ENCODE results near the gene AQP4. TPM values are rescaled to one million over a fixed set of nuclear protein-coding genes. Genes with fewer than 3 reads are reported as not detected.

The AQP4 gene
- total RNA-seq: under 1 TPM in 1 of 4 donors, not detected in 3; 0.23 TPM

- H3K4me1 ChIP-seq: peaks cover 0 to 12% (median 5%) of the 10 kb centered on the region in 3 donors
- H3K9me3 ChIP-seq: no peaks in the 10 kb centered on the region
- peaks cover 0 to 39% (median 0%) of the 10 kb centered on the region in 4 donors for H3K27me3 ChIP-seq
- H3K27ac ChIP-seq: no peak within 1 kb of the TSS
- TF ChIP-seq CTCF (IDR thresholded peaks at IDR 0.05): no peak
- TF ChIP-seq POLR2A (IDR thresholded peaks at IDR 0.05): no peak
- no peaks in the 10 kb centered on the region for H3K36me3 ChIP-seq
- no peak for DNase-seq
- intact Hi-C loops (cut with DNase I): no loop called here
- no peak within 1 kb of the TSS for H3K4me3 ChIP-seq
- WGBS, 2 donors: 57 to 67% methylated on average over 5 of the region's 5 CpGs
These were observed at the start of gene AQP4 for GRCh38 chr18:26865557-26865956. TSS of gene AQP4 (minus strand) at chr18:26865707. CDS start at chr18:26865689, 18 bp downstream.

GRCh38 chr18:26911840-26912239, 46.3 kb upstream of the AQP4 start:
- Histone ChIP-seq H3K9me3 (no peaks in the 10 kb centered on the region), H3K4me3 (no peak overlapping the region), H3K36me3 (no peaks in the 10 kb centered on the region), H3K27me3 (no peaks in the 10 kb centered on the region), H3K27ac (no peak overlapping the region), H3K4me1 (no peaks in the 10 kb centered on the region)
- intact Hi-C loops (cut with DNase I): no loop called here
- no peak for TF ChIP-seq CTCF (IDR thresholded peaks at IDR 0.05)
- TF ChIP-seq POLR2A (IDR thresholded peaks at IDR 0.05): no peak
- no peak for DNase-seq
- WGBS, 2 donors: 46 to 59% methylated on average over 4 of the region's 4 CpGs

- WGBS, 2 donors: 47 to 55% methylated on average over 5 of the region's 5 CpGs
These were observed 44.2 kb upstream of the AQP4 start for GRCh38 chr18:26909599-26910290.

DNA sequence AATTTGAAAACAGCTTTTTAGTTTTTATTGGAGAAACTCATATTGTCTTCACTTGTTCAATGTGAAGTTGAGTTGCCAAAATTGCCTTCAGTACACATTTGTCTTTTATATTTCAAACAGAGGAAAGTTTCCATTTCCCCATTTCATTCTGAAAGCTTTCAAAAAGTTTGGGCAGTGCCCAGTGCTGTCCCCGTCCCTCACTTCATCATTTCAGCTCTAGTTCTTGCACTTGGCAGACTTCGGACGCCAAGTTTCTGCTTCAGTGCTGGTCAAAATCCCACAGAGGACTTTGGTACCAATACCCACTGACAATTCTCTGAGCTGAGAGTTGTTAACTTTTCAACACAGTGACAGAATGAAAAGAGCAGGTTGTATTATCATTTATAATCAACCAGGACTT, 43.4 kb upstream of the AQP4 start:
- intact Hi-C loops (cut with DNase I): no loop called here

More at GRCh38 chr18:26909599-26910290, 44.2 kb upstream of the AQP4 start:
- intact Hi-C loops (cut with DNase I): no loop called here
- Histone ChIP-seq H3K9me3 (no peaks in the 10 kb centered on the region), H3K4me1 (no peaks in the 10 kb centered on the region), H3K27me3 (no peaks in the 10 kb centered on the region), H3K27ac (no peak overlapping the region), H3K4me3 (no peak overlapping the region), H3K36me3 (no peaks in the 10 kb centered on the region)
- DNase-seq: no peak
- TF ChIP-seq POLR2A (IDR thresholded peaks at IDR 0.05) (no peak), CTCF (IDR thresholded peaks at IDR 0.05) (no peak)

More for the DNA sequence above, 43.4 kb upstream of the AQP4 start:
- Histone ChIP-seq H3K27me3 (no peaks in the 10 kb centered on the region), H3K36me3 (no peaks in the 10 kb centered on the region), H3K27ac (no peak overlapping the region), H3K4me3 (no peak overlapping the region), H3K9me3 (no peaks in the 10 kb centered on the region), H3K4me1 (no peaks in the 10 kb centered on the region)
- no peak for DNase-seq
- WGBS, 2 donors: 64 to 68% methylated on average over 3 of the region's 3 CpGs
- TF ChIP-seq POLR2A (IDR thresholded peaks at IDR 0.05) (no peak), CTCF (IDR thresholded peaks at IDR 0.05) (no peak)
